Astrocyte (in vitro differentiated cells and primary cell): ENCODE results near the gene EXOC6. TPM values are rescaled to one million over a fixed set of nuclear protein-coding genes. Genes with fewer than 3 reads are reported as not detected.
A peak's percentile ranks its signal among the peaks of the same experiment; 100 is the strongest.

ENCODE experiments used
- DNase-seq: peaks from one replicate; pipeline ENCODE4 v3.0.0-alpha.2; 2010; ENCODE audit warnings: low read depth
- FAIRE-seq: peaks from 2 replicates; lab custom pipeline; 2011; peaks lifted over from hg19 to GRCh38; lab: Jason Lieb, UNC
- H2AFZ ChIP-seq: 2 replicates; pipeline ENCODE4 v1.6.0; 2012; ENCODE audit warnings: low read depth, low read length, inconsistent platforms
- H3K27ac ChIP-seq: 2 replicates; pipeline ENCODE4 v1.5.1; 2011; ENCODE audit warnings: low read depth, low read length, inconsistent platforms
- H3K27me3 ChIP-seq: 2 replicates; pipeline ENCODE4 v1.6.0; 2011; ENCODE audit warnings: low read length, inconsistent platforms; ENCODE audit not compliant: insufficient read depth
- H3K36me3 ChIP-seq: 2 replicates; pipeline ENCODE4 v1.5.1; 2011; ENCODE audit warnings: low read length, inconsistent platforms; ENCODE audit not compliant: insufficient read depth
- H3K4me1 ChIP-seq: 2 replicates; pipeline ENCODE4 v1.5.1; 2011; ENCODE audit warnings: low read length, inconsistent platforms; ENCODE audit not compliant: insufficient read depth
- H3K4me2 ChIP-seq: 2 replicates; pipeline ENCODE4 v1.6.0; 2012; ENCODE audit warnings: low read length, inconsistent platforms
- H3K4me3 ChIP-seq: 2 replicates; pipeline ENCODE4 v1.5.1; 2011; ENCODE audit warnings: low read depth, mild to moderate bottlenecking, low read length, inconsistent platforms; ENCODE audit not compliant: insufficient read depth
- H3K79me2 ChIP-seq: 2 replicates; pipeline ENCODE4 v1.6.0; 2012; ENCODE audit warnings: mild to moderate bottlenecking, low read length, inconsistent platforms; ENCODE audit not compliant: insufficient read depth
- H3K9ac ChIP-seq: 2 replicates; pipeline ENCODE4 v1.6.0; 2012; ENCODE audit warnings: mild to moderate bottlenecking, low read length, inconsistent platforms
- H3K9me3 ChIP-seq: 2 replicates; pipeline ENCODE4 v1.5.1; 2012; ENCODE audit warnings: low read depth, mild to moderate bottlenecking, low read length, inconsistent platforms; ENCODE audit not compliant: insufficient read depth
- H4K20me1 ChIP-seq: 2 replicates; pipeline ENCODE4 v1.6.0; 2012; ENCODE audit warnings: low read length, inconsistent platforms; ENCODE audit not compliant: insufficient read depth
- H3K27ac Mint-ChIP-seq: one replicate; pipeline ENCODE4 v1.8.0; 2021; ENCODE audit warnings: mild to moderate bottlenecking, mixed read lengths; ENCODE audit not compliant: unreplicated experiment
- H3K27me3 Mint-ChIP-seq: one replicate; pipeline ENCODE4 v1.8.0; 2021; ENCODE audit warnings: low read depth, mixed read lengths; ENCODE audit not compliant: unreplicated experiment
- H3K36me3 Mint-ChIP-seq: one replicate; pipeline ENCODE4 v1.8.0; 2021; ENCODE audit warnings: low read depth, mixed read lengths; ENCODE audit not compliant: unreplicated experiment
- H3K4me1 Mint-ChIP-seq: one replicate; pipeline ENCODE4 v1.8.0; 2021; ENCODE audit warnings: low read depth, mixed read lengths; ENCODE audit not compliant: unreplicated experiment
- H3K4me3 Mint-ChIP-seq: one replicate; pipeline ENCODE4 v1.8.0; 2021; ENCODE audit warnings: mild to moderate bottlenecking, moderate library complexity, mixed read lengths; ENCODE audit not compliant: unreplicated experiment
- H3K9me3 Mint-ChIP-seq: one replicate; pipeline ENCODE4 v1.8.0; 2021; ENCODE audit warnings: mild to moderate bottlenecking, mixed read lengths; ENCODE audit not compliant: unreplicated experiment
- CTCF ChIP-seq: IDR thresholded peaks from 2 replicates; pipeline ENCODE4 v1.5.1; 2011; ENCODE audit warnings: low read depth, mild to moderate bottlenecking, inconsistent platforms, low read length, moderate library complexity; ENCODE audit not compliant: insufficient read depth
- EZH2 ChIP-seq: IDR thresholded peaks from 2 replicates; pipeline ENCODE4 v1.6.1; 2012; ENCODE audit warnings: mild to moderate bottlenecking, low read length, inconsistent platforms; ENCODE audit not compliant: insufficient read depth
- total RNA-seq: library from RNA; stranded (reverse); gene quantifications from 2 replicates; pipeline ENCODE4 v1.2.1, GENCODE V29; 2021

Gene EXOC6
- total RNA-seq, 1 donor from 2014 or later = 4.9 TPM

DNA sequence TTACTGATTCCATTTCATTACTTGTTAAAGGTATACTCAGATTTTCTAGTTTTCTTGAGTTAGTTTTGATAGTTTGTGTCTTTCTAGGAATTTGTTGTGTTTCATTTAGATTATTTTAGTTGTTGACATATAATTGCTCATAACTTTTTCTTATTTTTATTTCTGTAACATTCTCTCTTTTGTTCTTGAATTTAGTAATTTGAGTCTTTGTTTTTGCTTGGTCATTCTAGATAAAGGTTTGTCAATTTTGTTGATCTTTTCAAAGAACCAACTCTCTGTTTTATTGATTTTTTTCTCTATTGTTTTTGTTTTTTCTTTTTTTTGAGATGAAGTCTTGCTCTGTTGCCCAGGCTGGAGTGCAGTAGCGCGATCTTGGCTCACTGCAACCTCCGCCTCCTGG is 7.2 kb downstream of the EXOC6 start:
- DNase-seq = no peak
- no peak overlapping the region for H3K4me3 Mint-ChIP-seq
- Histone ChIP-seq H3K36me3 (no peaks in the 10 kb centered on the region), H3K4me2 (no peak overlapping the region), H3K9ac (no peak overlapping the region), H3K4me1 (no peaks in the 10 kb centered on the region), H2AFZ (no peak overlapping the region), H3K27me3 (no peaks in the 10 kb centered on the region), H3K4me3 (no peak overlapping the region), H3K79me2 (peaks cover 16% of the 10 kb centered on the region), H4K20me1 (no peaks in the 10 kb centered on the region), H3K27ac (no peak overlapping the region), H3K9me3 (peaks cover 4% of the 10 kb centered on the region)
- peaks cover 19% of the 10 kb centered on the region for H3K9me3 Mint-ChIP-seq
- no peaks in the 10 kb centered on the region for H3K27me3 Mint-ChIP-seq
- TF ChIP-seq EZH2 (no peak), CTCF (no peak)
- H3K27ac Mint-ChIP-seq = no peak overlapping the region
- FAIRE-seq = no peak
- H3K4me1 Mint-ChIP-seq = no peaks in the 10 kb centered on the region
- peaks cover 2% of the 10 kb centered on the region for H3K36me3 Mint-ChIP-seq

DNA sequence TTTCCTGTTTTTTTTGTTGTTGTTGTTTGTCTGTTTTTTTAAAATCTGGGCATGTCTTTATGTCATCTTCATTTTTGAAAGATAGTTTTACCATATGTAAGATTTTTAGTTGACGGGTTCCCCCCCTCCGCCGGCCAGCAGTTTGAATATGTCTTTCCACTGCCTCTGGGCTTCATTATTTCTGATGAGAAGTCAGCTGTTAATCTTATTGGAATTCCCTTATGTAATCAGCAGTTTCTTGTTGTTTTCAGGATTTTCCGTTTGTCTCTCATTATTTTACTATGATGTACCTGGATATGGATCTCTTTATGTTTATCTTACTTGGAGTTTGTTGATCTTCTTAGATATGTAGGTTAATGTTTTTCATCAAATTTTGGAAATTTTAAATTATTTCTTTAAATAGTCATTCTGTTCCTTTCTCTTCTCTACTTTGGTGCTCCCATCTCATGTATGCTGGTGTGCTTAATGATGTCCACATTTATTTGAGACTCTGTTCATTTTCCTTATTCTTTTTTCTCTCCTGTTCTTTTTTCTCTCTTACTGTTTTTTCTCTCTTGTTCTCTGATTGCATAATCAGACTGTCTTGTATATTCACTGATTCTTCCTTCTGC is 9.7 kb downstream of the EXOC6 start:
- DNase-seq (no peak), FAIRE-seq (no peak)
- Mint-ChIP-seq H3K36me3 (peaks cover 2% of the 10 kb centered on the region), H3K27ac (no peak overlapping the region), H3K4me1 (no peaks in the 10 kb centered on the region), H3K4me3 (no peak overlapping the region), H3K27me3 (no peaks in the 10 kb centered on the region), H3K9me3 (peaks cover 19% of the 10 kb centered on the region)
- H4K20me1 ChIP-seq = no peaks in the 10 kb centered on the region
- no peaks in the 10 kb centered on the region for H3K36me3 ChIP-seq
- no peak overlapping the region for H3K27ac ChIP-seq
- H3K4me1 ChIP-seq = no peaks in the 10 kb centered on the region
- no peaks in the 10 kb centered on the region for H3K27me3 ChIP-seq
- H3K4me3 ChIP-seq = no peak overlapping the region
- peaks cover 14% of the 10 kb centered on the region for H3K79me2 ChIP-seq
- TF ChIP-seq CTCF (no peak), EZH2 (no peak)
- H2AFZ ChIP-seq = no peak overlapping the region
- H3K9ac ChIP-seq = no peak overlapping the region
- H3K4me2 ChIP-seq = no peak overlapping the region
- peaks cover 4% of the 10 kb centered on the region for H3K9me3 ChIP-seq

GRCh38 chr10:92867235-92867634 is 18.9 kb downstream of the EXOC6 start:
- Mint-ChIP-seq H3K27me3 (no peaks in the 10 kb centered on the region), H3K27ac (no peak overlapping the region), H3K36me3 (no peaks in the 10 kb centered on the region), H3K4me1 (no peaks in the 10 kb centered on the region), H3K4me3 (no peak overlapping the region), H3K9me3 (no peaks in the 10 kb centered on the region)
- Histone ChIP-seq H3K27ac (no peak overlapping the region), H2AFZ (no peak overlapping the region), H3K4me3 (no peak overlapping the region), H3K4me1 (no peaks in the 10 kb centered on the region), H3K79me2 (peaks cover 10% of the 10 kb centered on the region), H3K9ac (no peak overlapping the region), H4K20me1 (no peaks in the 10 kb centered on the region), H3K36me3 (no peaks in the 10 kb centered on the region), H3K27me3 (no peaks in the 10 kb centered on the region), H3K4me2 (no peak overlapping the region), H3K9me3 (no peaks in the 10 kb centered on the region)
- DNase-seq (no peak), FAIRE-seq (peak; percentile 26)
- TF ChIP-seq CTCF (no peak), EZH2 (no peak)
